GM12874 (cell line): ENCODE results near the gene KCNN3.

Source experiments
- CTCF ChIP-seq: IDR thresholded peaks from 2 replicates; pipeline ENCODE4 v1.5.1; 2011; ENCODE audit warnings: low read depth, mild to moderate bottlenecking, control low read depth, low read length, moderate library complexity; ENCODE audit not compliant: insufficient read depth

Gene KCNN3

DNA sequence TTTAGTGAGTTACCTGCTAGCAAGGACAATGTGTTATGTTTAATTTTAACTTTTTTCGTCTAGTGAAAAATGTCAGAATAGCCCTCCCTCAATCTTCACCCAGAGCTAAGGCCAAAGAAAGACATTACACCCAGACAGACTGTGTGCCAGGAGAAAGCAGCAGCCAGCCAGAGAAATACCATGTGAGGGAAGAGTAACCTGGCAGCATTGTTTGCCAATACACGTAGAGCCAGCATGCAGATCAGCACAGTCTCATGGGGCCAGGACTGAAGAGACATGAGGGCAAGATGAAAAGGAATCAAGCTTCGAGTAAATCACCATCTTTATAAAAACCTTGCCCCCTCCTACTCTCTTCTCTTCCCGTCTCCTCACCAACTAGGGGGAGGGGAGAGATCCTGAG, 173.6 kb downstream of the KCNN3 start:
- TF ChIP-seq CTCF: no peak

DNA sequence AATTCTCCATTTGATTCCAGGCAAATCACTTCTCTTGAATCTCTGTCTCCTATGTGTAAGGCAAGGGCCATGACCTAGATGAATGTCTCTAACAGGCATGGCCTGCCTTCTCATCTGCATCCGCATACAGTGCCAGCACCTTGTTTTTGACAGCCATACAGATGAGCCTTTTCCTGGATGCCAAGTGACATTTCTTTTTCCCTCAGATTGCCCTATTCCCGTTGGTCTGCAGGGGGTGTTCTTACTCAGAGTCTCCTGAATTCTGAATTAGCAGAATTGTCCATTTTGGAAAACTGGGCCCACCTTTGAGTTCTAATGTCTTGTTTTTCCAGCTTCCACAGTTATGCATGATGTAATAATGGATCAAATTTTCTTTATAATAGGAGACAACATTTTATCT, 174.1 kb downstream of the KCNN3 start:
- TF ChIP-seq CTCF: no peak

- no peak for TF ChIP-seq CTCF
Observed at GRCh38 chr1:154694995-154695394, 175.1 kb downstream of the KCNN3 start.

GRCh38 chr1:154689083-154689482, 181.0 kb downstream of the KCNN3 start:
- TF ChIP-seq CTCF: no peak

GRCh38 chr1:154686507-154686906, 183.6 kb downstream of the KCNN3 start:
- no peak for TF ChIP-seq CTCF

DNA sequence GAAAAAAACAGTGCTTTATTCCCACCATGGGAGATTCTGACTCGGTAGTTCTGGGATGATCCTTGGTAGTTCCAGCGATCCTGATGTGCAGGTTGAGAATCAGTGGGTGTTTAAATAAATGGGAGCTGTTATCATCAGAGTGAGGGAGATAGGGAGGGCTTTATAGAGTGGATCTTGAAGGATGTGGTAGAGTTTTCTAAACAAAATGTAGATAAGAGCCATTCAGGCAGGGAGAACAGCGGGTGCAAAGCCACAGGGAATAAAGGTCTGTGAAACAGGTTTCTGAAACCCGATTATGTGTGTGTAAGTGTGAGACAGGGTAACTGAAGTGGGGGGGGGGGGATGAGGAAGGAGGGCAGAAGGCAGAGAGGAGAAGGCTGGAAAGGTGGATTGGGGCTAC, 186.3 kb downstream of the KCNN3 start:
- TF ChIP-seq CTCF: no peak

GRCh38 chr1:154682254-154682653, 187.8 kb downstream of the KCNN3 start:
- TF ChIP-seq CTCF: no peak
